K562 treated with DMSO at 1 percent for 24 hours (cell line): ENCODE data around the gene ELF5. TPM values are rescaled to one million over a fixed set of nuclear protein-coding genes. Genes with fewer than 3 reads are reported as not detected.

ENCODE experiments used
- total RNA-seq: library from RNA; unstranded; fragments of 300-600 nt; gene quantifications from 2 replicates; pipeline ENCODE4 v1.2.3, GENCODE V29; 2022; ENCODE audit warnings: low read depth; ENCODE audit not compliant: insufficient read depth

The ELF5 gene
- not detected in 2 replicates for total RNA-seq

DNA sequence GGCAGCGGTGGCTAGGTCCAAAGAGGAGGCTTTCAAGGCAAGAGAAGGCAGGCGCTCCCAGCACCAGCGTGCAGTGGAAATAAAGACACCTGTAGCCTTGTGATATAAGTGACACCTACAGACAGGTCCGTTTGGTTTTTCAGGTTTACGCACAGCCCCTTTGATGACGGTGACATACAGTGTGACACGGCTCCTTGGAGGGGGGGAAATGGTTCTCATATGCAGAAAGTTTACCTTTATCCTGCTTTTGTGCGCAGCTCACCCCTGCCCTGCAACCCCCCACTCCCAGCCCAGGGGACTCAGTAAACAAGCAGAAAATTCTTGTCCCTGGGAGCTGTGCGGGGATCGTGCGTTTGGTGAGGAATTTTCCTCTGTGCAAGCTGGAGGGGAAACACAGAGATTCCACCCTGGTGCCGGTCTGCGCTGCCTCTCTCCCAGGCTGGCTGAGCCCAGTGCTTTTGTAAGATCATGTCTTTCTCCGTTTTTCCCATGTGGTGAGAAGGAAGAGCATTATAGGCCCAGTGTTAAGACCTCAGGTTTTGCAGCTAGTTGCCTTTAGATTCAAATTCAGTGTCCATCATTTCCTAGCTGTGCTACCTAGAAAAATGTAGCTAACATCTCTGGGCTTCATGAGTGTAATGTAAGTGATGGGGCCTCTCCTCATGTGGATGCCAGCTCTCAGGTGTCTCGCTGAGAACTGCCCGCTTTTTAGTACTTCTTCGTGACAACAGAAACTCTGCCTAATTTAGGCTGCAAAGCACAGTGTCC lies at the start of gene ELF5:
Gene ELF5 (minus strand): TSS at position 113 of the 768 bp plus-strand sequence. CDS start 8,045 bp downstream, outside the sequence.

DNA sequence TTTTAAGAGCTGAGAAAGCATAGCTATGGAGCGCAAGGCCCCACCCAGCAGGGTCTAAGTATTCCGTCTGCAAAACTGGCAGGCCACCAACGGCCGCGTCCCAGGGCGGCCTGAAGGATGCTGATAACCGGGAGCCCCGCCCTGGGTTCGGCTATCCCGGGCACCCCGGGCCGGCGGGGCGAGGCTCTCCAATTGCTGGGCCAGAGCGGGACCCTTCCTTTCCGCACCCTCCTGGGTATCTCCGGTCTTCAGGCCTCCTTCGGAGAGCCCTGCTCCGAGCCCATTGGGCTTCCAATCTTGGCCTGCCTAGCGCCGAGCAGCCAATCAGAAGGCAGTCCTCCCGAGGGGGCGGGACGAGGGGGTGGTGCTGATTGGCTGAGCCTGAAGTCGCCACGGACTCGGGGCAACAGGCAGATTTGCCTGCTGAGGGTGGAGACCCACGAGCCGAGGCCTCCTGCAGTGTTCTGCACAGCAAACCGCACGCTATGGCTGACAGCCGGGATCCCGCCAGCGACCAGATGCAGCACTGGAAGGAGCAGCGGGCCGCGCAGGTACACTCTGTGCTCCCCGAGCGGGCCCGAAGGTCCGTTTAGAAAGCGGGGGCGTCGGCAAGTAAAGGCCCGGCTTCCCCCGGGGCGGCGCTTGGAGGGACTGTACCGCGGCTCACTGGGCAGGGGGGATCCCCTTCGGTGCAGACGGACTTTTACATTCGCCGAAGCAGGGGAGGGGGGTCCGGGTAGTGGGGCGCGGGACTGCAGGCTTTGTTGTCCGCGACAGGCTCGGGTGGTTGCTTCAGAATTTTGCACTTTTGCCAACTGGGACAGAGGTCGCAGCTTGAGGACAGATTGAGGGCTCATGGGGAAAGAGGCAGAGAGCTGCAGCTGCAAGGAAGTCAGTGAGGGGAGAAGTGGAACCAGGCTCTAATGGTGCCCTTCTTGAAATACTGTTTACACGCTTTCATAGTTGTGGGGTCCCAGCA lies 74.8 kb downstream of the ELF5 start, which contains the start of gene CAT:
Gene CAT (plus strand): TSS at position 406 of the 979 bp plus-strand sequence. CDS start 80 bp downstream, at position 486.

Other genes starting within 250 kb of the ELF5 start
- 0.72 and 0.90 TPM in 2 replicates for gene ABTB2, start 155.8 kb downstream of the ELF5 start, total RNA-seq
- gene CAT, start 74.9 kb downstream of the ELF5 start, total RNA-seq, result 54.5 and 57.9 TPM in 2 replicates
- gene EHF, start 107.3 kb upstream of the ELF5 start, total RNA-seq, result 0.32 and 0.60 TPM in 2 replicates